Subcutaneous adipose tissue (tissue), 4 donors: ENCODE measurements around the gene SLC25A30. TPM values are rescaled to one million over a fixed set of nuclear protein-coding genes. Genes with fewer than 3 reads are reported as not detected.

ENCODE experiments used
- total RNA-seq, 4 donors: library from RNA; depleted of rRNA; stranded (reverse); fragments of >200 nt; gene quantifications; one replicate each; pipeline ENCODE4 v1.1.0, GENCODE V29; 2016
- TF ChIP-seq, protein P1 (sequence below): fragments of 450-650 bp; IDR thresholded peaks from one replicate; pipeline ENCODE4 v1.5.1; 2016; ENCODE audit warnings: low read depth, mild to moderate bottlenecking, control low read depth, antibody characterized with exemption, moderate library complexity

The SLC25A30 gene
- total RNA-seq, 4 donors from 2014 or later, result 13.1 to 29.2 (median 15.8) TPM

DNA sequence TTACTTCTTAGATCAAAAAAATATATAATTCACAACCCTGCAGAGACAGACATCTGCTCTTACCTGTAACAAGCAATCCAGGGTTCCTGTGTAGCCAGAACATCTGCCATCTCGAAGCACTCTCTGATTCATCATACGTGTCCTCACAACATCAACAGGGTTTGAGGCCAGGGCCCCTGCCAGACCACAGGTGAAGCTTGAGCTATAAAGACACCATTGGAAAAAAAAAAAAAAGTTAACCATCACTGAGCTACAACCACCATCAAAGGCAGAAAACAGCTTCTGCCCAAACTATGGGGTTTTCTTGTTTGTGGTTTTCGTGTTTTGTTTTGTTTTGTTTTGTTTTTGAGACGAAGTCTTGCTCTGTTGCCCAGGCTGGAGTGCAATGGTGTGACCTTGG lies 19.3 kb downstream of the SLC25A30 start:
- TF ChIP-seq, protein P1, sequence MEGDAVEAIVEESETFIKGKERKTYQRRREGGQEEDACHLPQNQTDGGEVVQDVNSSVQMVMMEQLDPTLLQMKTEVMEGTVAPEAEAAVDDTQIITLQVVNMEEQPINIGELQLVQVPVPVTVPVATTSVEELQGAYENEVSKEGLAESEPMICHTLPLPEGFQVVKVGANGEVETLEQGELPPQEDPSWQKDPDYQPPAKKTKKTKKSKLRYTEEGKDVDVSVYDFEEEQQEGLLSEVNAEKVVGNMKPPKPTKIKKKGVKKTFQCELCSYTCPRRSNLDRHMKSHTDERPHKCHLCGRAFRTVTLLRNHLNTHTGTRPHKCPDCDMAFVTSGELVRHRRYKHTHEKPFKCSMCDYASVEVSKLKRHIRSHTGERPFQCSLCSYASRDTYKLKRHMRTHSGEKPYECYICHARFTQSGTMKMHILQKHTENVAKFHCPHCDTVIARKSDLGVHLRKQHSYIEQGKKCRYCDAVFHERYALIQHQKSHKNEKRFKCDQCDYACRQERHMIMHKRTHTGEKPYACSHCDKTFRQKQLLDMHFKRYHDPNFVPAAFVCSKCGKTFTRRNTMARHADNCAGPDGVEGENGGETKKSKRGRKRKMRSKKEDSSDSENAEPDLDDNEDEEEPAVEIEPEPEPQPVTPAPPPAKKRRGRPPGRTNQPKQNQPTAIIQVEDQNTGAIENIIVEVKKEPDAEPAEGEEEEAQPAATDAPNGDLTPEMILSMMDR, result no peak

DNA sequence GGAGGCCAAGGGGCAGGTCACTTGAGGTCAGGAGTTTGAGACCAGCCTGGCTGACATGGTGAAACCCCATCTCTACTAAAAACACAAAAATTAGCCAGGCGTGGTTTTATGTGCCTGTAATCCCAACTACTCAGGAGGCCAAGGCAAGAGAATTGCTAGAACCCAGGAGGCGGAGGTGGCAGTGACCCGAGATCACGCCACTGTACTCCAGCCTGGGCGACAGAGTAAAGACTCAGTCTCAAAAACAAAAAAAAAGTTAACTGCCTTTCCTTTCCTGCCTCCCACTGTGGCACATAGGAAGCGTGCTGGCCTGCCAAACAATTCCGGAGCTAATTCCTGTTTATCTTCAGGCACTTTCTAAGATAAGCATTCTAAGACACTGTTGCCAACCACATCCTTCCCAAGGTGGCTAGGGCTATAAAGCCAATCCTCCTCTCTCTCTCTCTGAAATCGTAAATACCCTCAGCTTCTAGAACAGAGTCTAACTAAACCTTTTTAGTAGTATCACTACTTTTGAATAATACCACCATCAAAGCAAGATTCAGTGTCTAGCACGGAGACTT lies 21.6 kb downstream of the SLC25A30 start:
- TF ChIP-seq, protein P1, result no peak

DNA sequence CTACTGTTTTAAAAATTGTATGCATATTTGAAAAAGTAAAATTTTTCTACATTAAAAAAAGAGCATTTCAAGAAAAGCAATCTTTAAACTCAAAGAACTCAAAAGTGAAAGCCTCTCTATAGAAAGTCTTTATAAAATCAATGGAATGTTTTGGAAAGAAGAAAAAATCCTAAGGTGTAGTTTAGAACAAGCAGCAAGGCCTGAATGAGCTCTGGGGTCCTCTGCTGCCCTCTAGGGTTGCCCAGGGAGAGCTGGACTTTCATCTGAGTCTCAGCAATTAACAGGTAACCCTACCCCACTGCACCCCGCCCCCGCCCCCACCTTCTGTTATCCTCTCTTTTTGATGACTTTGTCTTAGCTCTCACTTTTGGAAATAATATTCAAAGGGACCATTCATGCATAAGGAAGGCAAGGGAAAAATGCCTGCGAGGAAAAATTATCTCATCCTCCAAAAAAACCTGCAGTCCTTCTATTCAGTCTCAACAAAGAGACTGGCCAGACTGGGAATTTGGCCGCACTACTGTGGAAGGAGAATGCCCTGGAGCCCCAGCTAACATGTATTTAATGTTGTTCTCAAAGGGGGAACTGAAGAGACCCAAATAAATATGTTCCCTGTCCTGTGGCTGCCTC lies 24.1 kb downstream of the SLC25A30 start:
- TF ChIP-seq, protein P1, result no peak

DNA sequence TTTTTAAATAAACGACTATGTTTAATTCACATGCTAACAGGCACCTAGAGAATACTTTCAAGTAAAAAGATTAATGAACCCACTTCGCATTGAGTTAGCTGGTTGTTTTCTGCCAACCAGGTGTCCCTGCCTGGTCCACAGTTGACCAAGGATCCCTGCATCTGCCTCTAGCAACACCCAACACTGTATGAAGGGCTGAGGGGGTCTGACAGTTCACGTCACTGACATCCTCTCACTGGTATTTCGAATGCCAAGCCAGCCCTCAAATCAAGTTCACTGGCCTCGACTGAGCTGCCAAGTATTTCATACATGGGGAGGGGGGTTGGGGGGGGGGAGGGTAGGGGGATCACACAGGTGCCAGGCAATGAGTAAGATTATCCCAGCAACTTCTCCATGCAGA lies 25.4 kb downstream of the SLC25A30 start:
- TF ChIP-seq, protein P1, result no peak

DNA sequence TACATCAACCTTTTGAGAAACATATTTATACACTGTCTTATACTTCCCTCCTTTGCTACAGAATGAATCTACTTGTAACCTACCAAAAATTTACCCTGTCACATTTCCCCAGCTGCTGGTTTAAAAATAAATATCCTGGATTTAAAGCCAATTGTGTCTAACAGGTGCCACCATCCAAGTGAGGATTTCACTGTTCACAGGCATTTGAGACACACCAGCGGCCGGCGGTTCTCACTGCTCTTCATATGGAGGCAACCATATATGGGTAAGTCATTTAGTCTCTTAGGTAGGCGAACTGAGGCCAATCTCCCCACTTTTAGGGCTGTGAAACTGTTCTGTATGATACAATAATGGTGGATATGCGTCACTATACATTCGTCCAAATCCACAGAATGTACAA lies 26.2 kb downstream of the SLC25A30 start:
- TF ChIP-seq, protein P1, result no peak

DNA sequence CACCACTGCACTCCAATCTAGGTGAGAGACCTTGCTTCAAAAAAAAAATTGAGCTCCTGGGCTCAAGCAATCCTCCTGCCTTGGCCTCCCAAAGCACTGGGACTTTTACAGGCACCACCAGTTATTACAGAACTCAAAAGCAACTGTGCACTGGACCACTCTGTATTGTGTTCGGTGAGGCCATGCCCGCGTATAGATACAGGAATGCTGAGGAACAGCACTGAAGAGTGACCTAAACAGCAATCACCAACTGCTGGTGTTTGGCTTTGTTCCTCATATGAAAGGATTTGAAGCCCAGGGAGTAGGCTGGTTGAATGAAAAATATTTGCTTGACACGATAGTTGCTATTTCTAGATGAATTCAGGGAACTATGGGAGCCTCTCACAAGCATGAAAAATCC lies 29.5 kb downstream of the SLC25A30 start:
- TF ChIP-seq, protein P1, result no peak

DNA sequence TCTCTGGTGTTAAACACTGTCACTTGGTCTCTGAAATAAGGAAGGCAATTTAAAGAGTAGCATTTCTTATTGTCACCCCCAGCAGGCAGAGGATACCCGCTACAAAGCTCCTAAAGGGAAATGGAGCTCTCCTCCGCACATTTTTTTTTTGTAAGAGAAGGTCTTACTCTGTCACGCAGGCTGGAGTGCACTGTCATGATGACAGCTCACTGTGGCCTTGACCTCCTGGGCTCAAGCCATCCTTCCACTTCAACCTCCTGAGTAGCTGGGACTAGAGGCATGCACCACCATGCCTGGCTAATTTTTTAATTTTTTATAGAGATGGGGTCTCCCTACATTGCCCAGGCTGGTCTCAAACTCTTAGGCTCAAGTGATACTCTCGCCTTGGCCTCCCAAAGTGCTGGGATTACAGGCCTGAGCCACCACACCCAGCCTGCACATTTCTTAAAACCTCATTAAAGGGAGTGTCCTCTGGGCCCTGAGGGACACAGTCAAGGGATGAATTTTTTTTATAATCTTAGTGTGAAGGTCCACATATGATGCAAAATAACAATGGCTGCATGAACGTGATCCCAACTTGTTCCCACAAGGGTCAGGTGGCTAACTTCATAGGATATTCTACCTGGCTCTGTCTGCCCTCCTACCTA lies 32.1 kb downstream of the SLC25A30 start:
- TF ChIP-seq, protein P1, result no peak
